Femur (tissue), 1 donor: Measurements from ENCODE around the gene REV1.
"Not testable (repeated sequence)": the region's sequence is repeated elsewhere in the genome, so short reads cannot be mapped to it uniquely, and the experiment has no call there.

Experiments used
- DNase-seq: peaks from one replicate; pipeline ENCODE4 v3.0.0-alpha.2; 2017

The REV1 gene

DNA sequence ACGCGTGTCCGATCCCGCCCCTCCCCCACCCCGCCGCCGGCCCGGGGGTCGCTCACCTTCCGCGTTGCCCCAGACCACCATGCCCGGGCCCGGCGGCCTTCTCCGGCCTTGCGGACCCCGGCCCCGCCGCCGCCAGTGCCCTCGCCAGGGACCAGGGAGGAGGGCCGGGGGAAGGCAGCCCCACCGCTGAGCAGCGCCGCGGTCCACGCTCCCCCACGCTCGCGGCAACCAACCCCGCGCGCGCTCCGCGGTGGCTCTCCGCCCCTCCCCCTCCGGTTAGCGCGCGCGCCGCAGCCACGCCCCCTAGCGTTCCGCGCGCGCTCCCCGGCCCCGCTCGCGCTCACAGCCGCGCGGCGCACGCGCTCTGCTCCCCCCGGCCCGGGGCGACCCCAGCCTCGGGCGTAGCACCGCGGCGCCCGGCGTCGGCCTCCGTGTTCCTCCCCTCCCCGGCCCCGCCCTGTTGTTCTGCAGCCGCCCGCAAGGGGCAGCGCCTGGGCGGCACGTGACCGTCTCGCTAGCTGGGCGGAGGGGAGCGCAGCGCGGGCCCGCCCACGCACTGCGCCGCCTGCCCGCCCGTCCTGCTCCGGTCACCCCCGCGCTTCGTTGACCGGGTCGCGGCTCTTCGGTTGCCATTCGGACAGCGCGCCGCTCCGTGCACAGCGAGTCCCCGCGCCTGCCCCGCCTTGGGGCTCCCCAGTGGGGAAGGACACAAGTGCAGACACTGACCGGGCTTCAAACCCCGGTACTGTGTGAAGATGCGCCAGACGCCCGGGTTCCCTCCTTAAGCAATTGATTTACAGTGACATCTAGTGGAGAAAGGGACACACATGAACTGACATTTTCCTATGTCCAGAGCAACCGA is at the start of gene REV1:
REV1 (minus strand) TSS at position 257 of the 862 bp plus-strand sequence. CDS start 25,042 bp downstream, outside the sequence.
- DNase-seq: peak; percentile 97

DNA sequence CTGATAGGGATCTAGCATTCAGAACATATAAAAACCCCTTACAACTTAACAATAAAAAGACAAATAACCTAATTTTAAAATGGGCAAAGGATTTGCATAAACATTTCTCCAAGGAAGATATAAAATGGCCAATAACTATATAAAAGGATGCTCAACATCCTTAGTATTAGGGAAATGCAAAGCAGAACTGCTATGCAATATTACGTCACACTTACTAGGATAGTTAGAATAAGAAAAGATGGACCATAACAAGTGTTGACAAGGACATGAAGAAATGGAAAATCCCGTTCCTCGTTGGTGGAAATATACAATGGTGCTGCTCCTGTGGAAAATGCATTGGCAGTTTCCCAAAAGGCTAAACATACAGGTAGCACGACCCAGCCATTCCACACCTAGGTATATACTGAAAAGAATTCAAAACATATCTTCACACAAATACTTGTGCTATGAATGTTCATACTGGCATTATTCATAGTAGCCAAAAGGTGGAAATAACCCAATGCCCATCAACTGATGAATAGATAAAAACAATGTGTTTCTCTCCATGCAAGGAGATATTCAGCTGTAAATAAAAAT is 48.2 kb upstream of the REV1 start:
- no peak for DNase-seq

- no peak for DNase-seq
Observed at GRCh38 chr2:99524056-99524455, 34.2 kb upstream of the REV1 start.

GRCh38 chr2:99522157-99522556 is 32.3 kb upstream of the REV1 start:
- DNase-seq: no peak

DNA sequence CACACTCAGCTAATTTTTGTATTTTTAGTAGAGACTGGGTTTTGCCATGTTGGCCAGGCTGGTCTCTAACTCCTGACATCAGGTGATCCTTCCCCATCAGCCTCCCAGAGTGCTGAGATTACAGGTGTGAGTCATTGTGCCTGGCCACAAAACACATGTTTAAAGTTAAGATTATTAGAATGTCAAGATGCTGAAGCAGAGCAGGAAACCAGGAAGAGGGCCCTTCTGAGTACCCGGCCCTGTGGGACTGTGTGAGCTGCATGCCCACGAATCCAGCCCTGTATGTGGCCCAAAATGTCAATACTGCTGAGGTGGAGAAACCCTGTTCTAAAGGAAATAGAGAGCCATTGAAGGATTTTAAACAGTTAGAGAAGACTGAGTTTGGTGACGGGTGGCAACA is 31.0 kb upstream of the REV1 start:
- DNase-seq: no peak

- DNase-seq: no peak
Observed at GRCh38 chr2:99520195-99520594, 30.4 kb upstream of the REV1 start.

DNA sequence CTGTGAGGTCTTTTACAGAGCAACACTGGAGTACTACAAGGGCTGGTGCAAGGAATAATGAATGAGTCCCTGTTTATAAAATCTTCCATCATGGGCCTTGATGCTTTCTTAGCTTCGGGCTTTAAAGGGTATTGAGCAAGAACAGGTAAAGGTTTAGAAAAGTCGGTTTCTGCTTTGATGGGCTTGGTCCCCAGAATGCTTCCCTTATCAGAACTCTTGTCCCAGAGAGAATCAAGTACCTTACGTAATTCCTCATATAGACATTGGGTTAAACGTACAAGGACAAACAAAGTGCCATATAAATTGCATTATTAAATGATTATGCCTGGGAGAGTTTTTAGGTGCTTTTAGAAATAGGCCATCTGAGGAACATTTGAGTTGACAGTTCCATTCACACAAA is 24.5 kb upstream of the REV1 start:
- no peak for DNase-seq

GRCh38 chr2:99512181-99512591 is 22.4 kb upstream of the REV1 start:
- no peak for DNase-seq

GRCh38 chr2:99509387-99509786 is 19.6 kb upstream of the REV1 start:
- no peak for DNase-seq

GRCh38 chr2:99507937-99508818 is 18.4 kb upstream of the REV1 start:
- DNase-seq: no peak

GRCh38 chr2:99504844-99505584 is 15.2 kb upstream of the REV1 start:
- DNase-seq: no peak

GRCh38 chr2:99503662-99504416 is 14.0 kb upstream of the REV1 start:
- DNase-seq: not testable (repeated sequence)

- no peak for DNase-seq
Observed at GRCh38 chr2:99496021-99496420, 6.2 kb upstream of the REV1 start.

GRCh38 chr2:99495115-99495860 is 5.5 kb upstream of the REV1 start:
- DNase-seq: no peak

DNA sequence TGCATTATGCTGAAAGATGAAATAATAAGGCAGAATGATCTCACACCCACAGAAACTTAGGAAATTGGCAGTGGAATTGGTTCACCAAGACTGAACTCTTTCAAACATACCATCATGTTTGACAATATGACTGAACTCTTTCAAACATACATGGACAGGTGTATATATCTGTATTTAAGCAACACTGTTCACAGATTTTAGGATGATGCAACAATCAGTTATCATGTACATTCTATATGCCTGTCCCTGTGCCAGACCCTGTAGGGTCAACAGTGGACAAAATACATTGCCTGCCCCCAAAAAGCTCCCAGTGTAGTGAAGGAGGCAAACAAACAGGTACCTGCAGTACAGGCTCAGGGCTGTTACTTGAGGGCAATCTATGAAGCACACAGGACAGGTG is 2.9 kb upstream of the REV1 start:
- DNase-seq: no peak

DNA sequence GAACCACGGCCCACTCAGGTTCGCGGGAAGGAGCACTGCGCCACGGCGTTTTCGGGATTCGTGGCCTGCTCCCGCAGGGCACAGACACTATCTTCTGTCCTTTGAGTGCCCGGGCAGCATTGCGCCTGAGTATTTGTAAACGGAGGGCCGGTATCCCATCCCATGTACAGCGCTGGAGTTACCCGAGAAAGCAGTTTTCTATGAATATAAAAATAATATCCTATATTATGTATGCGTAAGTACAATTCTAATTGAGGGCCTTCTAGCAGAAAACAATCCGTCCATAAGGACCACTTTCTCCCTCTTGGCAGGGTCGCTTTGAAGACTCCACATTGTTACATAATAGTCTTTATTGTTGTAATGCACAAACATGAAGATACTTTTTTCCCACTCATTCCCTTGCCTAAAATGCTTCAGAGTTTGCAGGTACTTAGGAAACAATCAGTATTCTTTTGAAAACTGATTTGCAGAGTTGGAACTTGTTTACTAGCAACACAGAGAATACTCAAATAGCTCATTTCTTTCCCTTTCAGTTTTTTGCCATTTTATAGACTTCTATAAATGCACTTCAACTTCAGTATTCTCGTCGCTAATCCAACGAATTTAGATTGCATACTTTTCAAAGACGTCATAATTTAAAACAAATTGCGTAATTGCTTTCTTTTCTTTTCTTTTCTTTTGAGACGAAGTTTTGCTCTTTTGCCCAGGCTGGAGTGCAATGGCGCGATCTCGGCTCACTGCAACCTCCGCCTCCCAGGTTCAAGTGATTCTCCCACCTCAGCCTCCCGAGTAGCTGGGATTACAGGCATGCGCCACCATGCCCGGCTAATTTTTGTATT is 1.0 kb upstream of the REV1 start:
- DNase-seq: no peak

GRCh38 chr2:99489063-99489760 is 605 bp downstream of the REV1 start:
- peak; percentile 80 for DNase-seq

GRCh38 chr2:99488539-99489062 is 1.2 kb downstream of the REV1 start:
- no peak for DNase-seq

DNA sequence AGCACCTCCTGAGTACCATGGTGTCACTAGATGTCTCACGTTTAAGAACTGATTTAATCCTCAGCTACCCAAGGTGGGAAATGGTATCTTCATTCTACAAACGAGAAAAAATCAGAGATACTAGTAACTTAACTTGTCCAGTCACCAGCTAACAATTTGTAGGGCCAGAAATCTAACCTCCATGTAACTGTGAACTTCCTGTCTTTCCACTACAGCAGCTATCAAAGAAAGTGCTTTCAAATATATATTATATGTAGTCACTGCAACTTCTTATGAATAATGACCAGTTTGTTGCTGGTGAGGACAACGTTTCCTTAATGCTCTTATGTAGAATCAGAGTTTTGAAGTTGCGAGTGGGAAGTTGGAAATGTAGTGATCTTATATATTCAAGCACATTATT is 1.9 kb downstream of the REV1 start:
- no peak for DNase-seq
